Rectal smooth muscle tissue (tissue), 1 donor: ENCODE data around the gene NSFL1C.

Experiments
- H3K27ac ChIP-seq: one replicate; pipeline ENCODE4 v1.7.0; 2013; ENCODE audit warnings: low read depth, low read length, inconsistent platforms
- H3K27me3 ChIP-seq: one replicate; pipeline ENCODE4 v1.7.0; 2013; ENCODE audit warnings: low read length; ENCODE audit not compliant: control insufficient read depth, insufficient read depth
- H3K36me3 ChIP-seq: one replicate; pipeline ENCODE4 v1.7.0; 2013; ENCODE audit warnings: low read length; ENCODE audit not compliant: control insufficient read depth, insufficient read depth
- H3K4me1 ChIP-seq: one replicate; pipeline ENCODE4 v1.7.0; 2013; ENCODE audit warnings: low read length; ENCODE audit not compliant: control insufficient read depth, insufficient read depth
- H3K4me3 ChIP-seq: one replicate; pipeline ENCODE4 v1.7.0; 2013; ENCODE audit warnings: low read length
- H3K9ac ChIP-seq: one replicate; pipeline ENCODE4 v1.7.0; 2013; ENCODE audit warnings: low read length

NSFL1C gene

GRCh38 chr20:1494436-1494835, 27.8 kb upstream of the NSFL1C start:
- H3K4me3 ChIP-seq: no peak overlapping the region
- no peaks in the 10 kb centered on the region for H3K36me3 ChIP-seq
- H3K27me3 ChIP-seq: no peaks in the 10 kb centered on the region
- no peak overlapping the region for H3K9ac ChIP-seq
- no peak overlapping the region for H3K27ac ChIP-seq
- no peaks in the 10 kb centered on the region for H3K4me1 ChIP-seq

GRCh38 chr20:1493536-1493935, 26.9 kb upstream of the NSFL1C start:
- no peak overlapping the region for H3K27ac ChIP-seq
- H3K4me1 ChIP-seq: no peaks in the 10 kb centered on the region
- H3K36me3 ChIP-seq: no peaks in the 10 kb centered on the region
- H3K4me3 ChIP-seq: no peak overlapping the region
- no peaks in the 10 kb centered on the region for H3K27me3 ChIP-seq
- H3K9ac ChIP-seq: no peak overlapping the region

- H3K27ac ChIP-seq: no peak overlapping the region
- H3K9ac ChIP-seq: no peak overlapping the region
- H3K36me3 ChIP-seq: no peaks in the 10 kb centered on the region
- H3K4me3 ChIP-seq: no peak overlapping the region
- no peaks in the 10 kb centered on the region for H3K27me3 ChIP-seq
- H3K4me1 ChIP-seq: no peaks in the 10 kb centered on the region
Observed at GRCh38 chr20:1491860-1492642, 25.4 kb upstream of the NSFL1C start.

GRCh38 chr20:1491281-1491840, 24.7 kb upstream of the NSFL1C start, which contains the start of gene SIRPB2:
TSS of gene SIRPB2 (minus strand) at chr20:1491420. CDS start at chr20:1491359, 61 bp downstream.
- peak within 1 kb of the TSS; percentile 17 for H3K27ac ChIP-seq
- no peaks in the 10 kb centered on the region for H3K36me3 ChIP-seq
- no peak within 1 kb of the TSS for H3K9ac ChIP-seq
- peak within 1 kb of the TSS; percentile 9 for H3K4me3 ChIP-seq
- no peaks in the 10 kb centered on the region for H3K4me1 ChIP-seq
- no peaks in the 10 kb centered on the region for H3K27me3 ChIP-seq

- no peaks in the 10 kb centered on the region for H3K4me1 ChIP-seq
- H3K4me3 ChIP-seq: peak overlapping the region; percentile 9
- peak overlapping the region; percentile 17 for H3K27ac ChIP-seq
- no peaks in the 10 kb centered on the region for H3K27me3 ChIP-seq
- H3K9ac ChIP-seq: no peak overlapping the region
- H3K36me3 ChIP-seq: no peaks in the 10 kb centered on the region
Observed at GRCh38 chr20:1490643-1491195, 24.1 kb upstream of the NSFL1C start.

- Histone ChIP-seq H3K36me3 (no peaks in the 10 kb centered on the region), H3K27ac (no peak overlapping the region), H3K4me1 (no peaks in the 10 kb centered on the region), H3K9ac (no peak overlapping the region), H3K4me3 (no peak overlapping the region), H3K27me3 (no peaks in the 10 kb centered on the region)
Observed at GRCh38 chr20:1489764-1490436, 23.3 kb upstream of the NSFL1C start.

GRCh38 chr20:1489325-1489724, 22.7 kb upstream of the NSFL1C start:
- no peak overlapping the region for H3K9ac ChIP-seq
- no peak overlapping the region for H3K27ac ChIP-seq
- no peak overlapping the region for H3K4me3 ChIP-seq
- H3K4me1 ChIP-seq: no peaks in the 10 kb centered on the region
- H3K27me3 ChIP-seq: no peaks in the 10 kb centered on the region
- H3K36me3 ChIP-seq: no peaks in the 10 kb centered on the region

GRCh38 chr20:1486566-1486965, 19.9 kb upstream of the NSFL1C start:
- no peak overlapping the region for H3K9ac ChIP-seq
- no peak overlapping the region for H3K4me3 ChIP-seq
- H3K36me3 ChIP-seq: no peaks in the 10 kb centered on the region
- H3K4me1 ChIP-seq: no peaks in the 10 kb centered on the region
- H3K27me3 ChIP-seq: no peaks in the 10 kb centered on the region
- H3K27ac ChIP-seq: no peak overlapping the region

GRCh38 chr20:1484438-1485116, 17.9 kb upstream of the NSFL1C start:
- Histone ChIP-seq H3K4me3 (no peak overlapping the region), H3K4me1 (no peaks in the 10 kb centered on the region), H3K27ac (no peak overlapping the region), H3K27me3 (no peaks in the 10 kb centered on the region), H3K36me3 (no peaks in the 10 kb centered on the region), H3K9ac (no peak overlapping the region)

- Histone ChIP-seq H3K27ac (no peak overlapping the region), H3K27me3 (no peaks in the 10 kb centered on the region), H3K4me1 (no peaks in the 10 kb centered on the region), H3K36me3 (no peaks in the 10 kb centered on the region), H3K4me3 (no peak overlapping the region), H3K9ac (no peak overlapping the region)
Observed at GRCh38 chr20:1479831-1480595, 13.4 kb upstream of the NSFL1C start.

- Histone ChIP-seq H3K4me3 (no peak overlapping the region), H3K27ac (no peak overlapping the region), H3K9ac (no peak overlapping the region), H3K36me3 (no peaks in the 10 kb centered on the region), H3K27me3 (no peaks in the 10 kb centered on the region), H3K4me1 (no peaks in the 10 kb centered on the region)
Observed at GRCh38 chr20:1478566-1478965, 11.9 kb upstream of the NSFL1C start.
